Ascending aorta (tissue), 2 donors: ENCODE results near the gene SUCLA2. TPM values are rescaled to one million over a fixed set of nuclear protein-coding genes. Genes with fewer than 3 reads are reported as not detected.

Experiments used
- DNase-seq, 2 donors: peaks; one replicate each; pipeline ENCODE4 v3.0.0-alpha.2; 2019; ENCODE audit warnings: low spot score in 2 of 2
- H3K27ac ChIP-seq, 2 donors: fragments of 200-600 bp; sonication (generic); one replicate each; pipeline ENCODE4 v1.5.1; 2016 to 2017; ENCODE audit warnings: mild to moderate bottlenecking in 1 of 2
- H3K27me3 ChIP-seq: fragments of 200-600 bp; sonication (generic); one replicate; pipeline ENCODE4 v1.5.1; 2017
- H3K36me3 ChIP-seq, 2 donors: fragments of 200-600 bp; sonication (generic); one replicate each; pipeline ENCODE4 v1.5.1; 2016
- H3K4me1 ChIP-seq, 2 donors: fragments of 200-600 bp; sonication (generic); one replicate each; pipeline ENCODE4 v1.5.1; 2016 to 2017; ENCODE audit warnings: mild to moderate bottlenecking in 1 of 2
- H3K4me3 ChIP-seq, 2 donors: fragments of 200-600 bp; sonication (generic); one replicate each; pipeline ENCODE4 v1.5.1; 2016 to 2017; ENCODE audit warnings: mild to moderate bottlenecking in 1 of 2
- H3K9me3 ChIP-seq, 2 donors: fragments of 200-600 bp; sonication (generic); one replicate each; pipeline ENCODE4 v1.5.1; 2016
- CTCF ChIP-seq, 3 experiments: fragments of 200-600 bp in 2 of 3; fragments of 450-650 bp in 1 of 3; sonication (generic) in 2 of 3; IDR thresholded peaks; one replicate each; pipeline ENCODE4 v1.5.1; 2016 to 2019; ENCODE audit warnings: antibody characterized with exemption in 3 of 3, mild to moderate bottlenecking in 1 of 3, moderate library complexity in 1 of 3
- intact Hi-C: fragments of 100-400 bp; cut with DNase I; formaldehyde crosslinking; loops from one replicate; pipeline ENCODE4 v1.15.1; 2023
- total RNA-seq: library from RNA; depleted of rRNA; stranded (reverse); fragments of >200 nt; gene quantifications from one replicate; pipeline ENCODE4 v1.1.0, GENCODE V29; 2016

SUCLA2 gene
- total RNA-seq, 1 donor from 2014 or later: 33.0 TPM

DNA sequence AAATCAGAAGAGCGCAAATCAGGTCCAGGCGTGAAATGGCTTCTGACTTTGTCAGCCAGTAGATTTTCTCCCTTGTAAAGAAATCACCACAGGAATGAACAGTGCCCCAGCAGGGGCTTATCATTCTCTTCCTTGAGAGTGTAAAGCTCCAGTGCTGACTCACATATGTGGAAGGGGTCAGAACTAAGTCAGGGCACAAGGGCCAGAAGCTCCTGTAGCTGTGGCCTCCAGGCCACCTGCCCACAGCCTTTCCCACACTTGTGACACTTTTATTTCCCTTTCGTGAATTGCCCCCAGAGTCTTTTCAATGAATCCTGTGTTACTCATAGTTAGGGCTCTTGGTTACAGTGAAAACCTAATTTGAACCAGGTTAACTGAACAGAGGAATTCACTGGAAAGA is 99.6 kb downstream of the SUCLA2 start:
- TF ChIP-seq CTCF (IDR thresholded peaks at IDR 0.05): no peak
- no peaks in the 10 kb centered on the region for H3K36me3 ChIP-seq
- no peak overlapping the region for H3K27ac ChIP-seq
- H3K9me3 ChIP-seq: no peaks in the 10 kb centered on the region
- DNase-seq: no peak
- H3K4me3 ChIP-seq: no peak overlapping the region
- no peaks in the 10 kb centered on the region for H3K27me3 ChIP-seq
- H3K4me1 ChIP-seq: no peaks in the 10 kb centered on the region
- intact Hi-C loops: no loop called here

DNA sequence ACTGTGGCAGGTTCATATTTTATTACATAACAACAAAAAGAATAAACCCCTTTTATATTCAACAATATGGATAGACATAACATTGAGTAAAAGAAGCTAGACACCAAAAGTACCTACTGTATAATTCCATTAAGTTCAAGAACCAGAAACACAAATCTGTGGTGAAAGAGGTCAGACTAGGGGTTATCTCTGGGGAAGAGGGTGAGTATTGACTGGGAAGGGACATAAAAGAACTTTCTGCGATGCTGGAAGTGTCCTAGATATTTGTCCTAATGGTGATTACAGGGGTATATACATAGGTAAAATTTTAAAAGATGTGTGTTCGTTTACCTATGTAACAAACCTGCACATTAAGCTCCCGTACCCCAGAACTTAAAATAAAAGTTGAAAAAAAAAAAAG is 103.0 kb downstream of the SUCLA2 start:
- intact Hi-C loops: no loop called here
- no peak for TF ChIP-seq CTCF (IDR thresholded peaks at IDR 0.05)
- no peaks in the 10 kb centered on the region for H3K27me3 ChIP-seq
- DNase-seq: no peak
- no peaks in the 10 kb centered on the region for H3K4me1 ChIP-seq
- no peak overlapping the region for H3K27ac ChIP-seq
- no peaks in the 10 kb centered on the region for H3K36me3 ChIP-seq
- H3K9me3 ChIP-seq: no peaks in the 10 kb centered on the region
- no peak overlapping the region for H3K4me3 ChIP-seq

GRCh38 chr13:47897411-47898050 is 103.5 kb downstream of the SUCLA2 start:
- intact Hi-C loops: no loop called here
- Histone ChIP-seq H3K4me1 (no peaks in the 10 kb centered on the region), H3K36me3 (no peaks in the 10 kb centered on the region), H3K9me3 (no peaks in the 10 kb centered on the region), H3K27me3 (no peaks in the 10 kb centered on the region), H3K27ac (no peak overlapping the region), H3K4me3 (no peak overlapping the region)
- DNase-seq: no peak
- no peak for TF ChIP-seq CTCF (IDR thresholded peaks at IDR 0.05)

GRCh38 chr13:47896546-47896945 is 104.5 kb downstream of the SUCLA2 start:
- no peaks in the 10 kb centered on the region for H3K36me3 ChIP-seq
- H3K4me1 ChIP-seq: no peaks in the 10 kb centered on the region
- DNase-seq: no peak
- H3K27me3 ChIP-seq: no peaks in the 10 kb centered on the region
- no peak for TF ChIP-seq CTCF (IDR thresholded peaks at IDR 0.05)
- H3K4me3 ChIP-seq: no peak overlapping the region
- intact Hi-C loops: no loop called here
- H3K27ac ChIP-seq: no peak overlapping the region
- H3K9me3 ChIP-seq: no peaks in the 10 kb centered on the region

- intact Hi-C loops: no loop called here
- no peak for DNase-seq
- no peaks in the 10 kb centered on the region for H3K36me3 ChIP-seq
- TF ChIP-seq CTCF (IDR thresholded peaks at IDR 0.05): no peak
- H3K27ac ChIP-seq: no peak overlapping the region
- H3K4me3 ChIP-seq: no peak overlapping the region
- no peaks in the 10 kb centered on the region for H3K9me3 ChIP-seq
- H3K4me1 ChIP-seq: no peaks in the 10 kb centered on the region
- H3K27me3 ChIP-seq: no peaks in the 10 kb centered on the region
Measured at GRCh38 chr13:47896111-47896510, 105.0 kb downstream of the SUCLA2 start.

DNA sequence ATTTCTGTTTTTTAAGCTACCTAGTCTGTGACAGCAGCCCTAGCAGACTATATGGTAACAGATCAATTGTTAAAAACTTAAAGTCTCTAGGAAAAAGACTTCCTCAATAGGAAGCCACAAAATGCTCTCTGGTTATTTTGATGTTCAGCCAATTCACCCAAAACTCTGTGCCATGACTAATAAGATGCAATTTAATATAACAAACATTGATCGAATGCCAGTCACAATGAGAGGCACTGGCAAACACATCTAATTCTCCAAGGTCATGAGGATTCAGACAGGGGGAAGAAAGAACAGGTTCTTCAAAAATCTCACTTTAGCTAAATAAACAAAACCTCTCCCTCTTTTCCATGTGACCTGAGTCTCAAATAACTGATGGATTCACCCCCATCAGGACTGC is 107.5 kb downstream of the SUCLA2 start:
- Histone ChIP-seq H3K36me3 (no peaks in the 10 kb centered on the region), H3K4me1 (no peaks in the 10 kb centered on the region), H3K27me3 (no peaks in the 10 kb centered on the region), H3K9me3 (no peaks in the 10 kb centered on the region), H3K4me3 (no peak overlapping the region), H3K27ac (no peak overlapping the region)
- DNase-seq: no peak
- intact Hi-C loops: no loop called here
- no peak for TF ChIP-seq CTCF (IDR thresholded peaks at IDR 0.05)
